AG10803 (cell line): ENCODE results near the gene ZBTB48.
"Not testable (repeated sequence)": the region's sequence is repeated elsewhere in the genome, so short reads cannot be mapped to it uniquely, and the experiment has no call there.

Experiments
- DNase-seq: peaks from one replicate; pipeline ENCODE4 v3.0.0; 2010; ENCODE audit warnings: low read depth
- H3K4me3 ChIP-seq: 2 replicates; pipeline ENCODE4 v1.5.1; 2011; ENCODE audit warnings: mild to moderate bottlenecking, low read length, control low read depth
- TF ChIP-seq, protein P1 (sequence below): conservative IDR thresholded peaks from 2 replicates; pipeline ENCODE4 v1.5.1; 2011; ENCODE audit warnings: mild to moderate bottlenecking, low read length, control low read depth, inconsistent platforms

The ZBTB48 gene

DNA sequence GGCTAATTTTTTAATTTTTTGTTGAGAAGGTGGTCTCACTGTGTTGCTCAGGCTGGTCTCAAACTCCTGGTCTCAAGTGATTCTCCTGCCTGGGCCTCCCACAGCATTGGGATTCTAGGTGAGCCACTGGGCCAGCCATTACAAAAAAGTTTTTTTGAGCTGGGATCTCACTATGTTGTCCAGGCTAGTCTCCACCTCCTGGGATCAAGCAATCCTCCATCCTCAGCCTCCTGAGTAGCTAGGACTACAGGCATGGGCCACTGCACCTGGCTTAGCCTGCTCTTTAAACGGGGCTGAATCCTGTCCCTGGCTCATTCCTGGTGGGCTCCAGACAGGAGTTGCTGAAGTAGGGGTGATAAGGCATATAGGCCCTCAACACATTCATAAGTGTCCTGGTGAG, 22.2 kb upstream of the ZBTB48 start:
- no peak for DNase-seq
- TF ChIP-seq, protein P1, sequence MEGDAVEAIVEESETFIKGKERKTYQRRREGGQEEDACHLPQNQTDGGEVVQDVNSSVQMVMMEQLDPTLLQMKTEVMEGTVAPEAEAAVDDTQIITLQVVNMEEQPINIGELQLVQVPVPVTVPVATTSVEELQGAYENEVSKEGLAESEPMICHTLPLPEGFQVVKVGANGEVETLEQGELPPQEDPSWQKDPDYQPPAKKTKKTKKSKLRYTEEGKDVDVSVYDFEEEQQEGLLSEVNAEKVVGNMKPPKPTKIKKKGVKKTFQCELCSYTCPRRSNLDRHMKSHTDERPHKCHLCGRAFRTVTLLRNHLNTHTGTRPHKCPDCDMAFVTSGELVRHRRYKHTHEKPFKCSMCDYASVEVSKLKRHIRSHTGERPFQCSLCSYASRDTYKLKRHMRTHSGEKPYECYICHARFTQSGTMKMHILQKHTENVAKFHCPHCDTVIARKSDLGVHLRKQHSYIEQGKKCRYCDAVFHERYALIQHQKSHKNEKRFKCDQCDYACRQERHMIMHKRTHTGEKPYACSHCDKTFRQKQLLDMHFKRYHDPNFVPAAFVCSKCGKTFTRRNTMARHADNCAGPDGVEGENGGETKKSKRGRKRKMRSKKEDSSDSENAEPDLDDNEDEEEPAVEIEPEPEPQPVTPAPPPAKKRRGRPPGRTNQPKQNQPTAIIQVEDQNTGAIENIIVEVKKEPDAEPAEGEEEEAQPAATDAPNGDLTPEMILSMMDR: no peak
- H3K4me3 ChIP-seq: no peak overlapping the region

DNA sequence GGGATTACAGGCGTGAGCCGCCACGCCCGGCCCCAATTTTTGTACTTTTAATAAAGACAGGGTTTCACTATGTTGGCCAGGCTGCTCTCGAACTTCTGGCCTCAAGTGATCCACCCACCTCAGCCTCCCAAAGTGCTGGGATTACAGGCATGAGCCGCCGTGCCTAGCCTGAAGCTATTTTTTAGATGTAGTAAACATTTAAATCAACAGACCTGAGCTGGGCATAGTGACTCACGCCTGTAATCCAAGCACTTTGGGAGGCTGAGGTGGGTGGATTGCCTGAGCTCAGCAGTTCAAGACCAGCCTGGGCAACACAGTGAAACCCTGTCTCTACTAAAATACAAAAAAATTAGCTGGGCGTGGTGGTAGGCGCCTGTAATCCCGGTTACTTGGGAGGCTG, 20.6 kb upstream of the ZBTB48 start:
- not testable (repeated sequence) for DNase-seq

DNA sequence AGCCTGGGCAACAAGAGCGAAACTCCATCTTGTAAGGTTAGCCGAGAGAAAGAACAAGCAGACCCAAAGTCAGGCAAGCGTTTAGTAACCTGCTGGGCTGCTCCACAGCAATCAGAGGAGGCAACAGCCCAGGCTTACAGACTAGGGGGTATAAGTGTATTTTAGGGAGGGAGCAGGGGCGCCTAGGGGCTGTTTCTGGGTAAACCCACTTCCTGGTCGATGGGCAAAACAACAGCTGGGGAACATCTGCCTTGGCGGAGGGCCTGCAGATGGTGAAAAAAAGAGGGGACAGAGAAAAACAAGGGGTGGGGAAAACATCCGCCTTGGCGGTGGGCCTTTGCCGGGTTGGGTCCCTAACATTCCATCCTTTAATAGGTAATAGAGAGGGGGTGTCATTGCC, 19.5 kb upstream of the ZBTB48 start:
- DNase-seq: no peak
- TF ChIP-seq, protein P1: no peak
- no peak overlapping the region for H3K4me3 ChIP-seq

More for the DNA sequence above, 20.6 kb upstream of the ZBTB48 start:
- H3K4me3 ChIP-seq: not testable (repeated sequence)

DNA sequence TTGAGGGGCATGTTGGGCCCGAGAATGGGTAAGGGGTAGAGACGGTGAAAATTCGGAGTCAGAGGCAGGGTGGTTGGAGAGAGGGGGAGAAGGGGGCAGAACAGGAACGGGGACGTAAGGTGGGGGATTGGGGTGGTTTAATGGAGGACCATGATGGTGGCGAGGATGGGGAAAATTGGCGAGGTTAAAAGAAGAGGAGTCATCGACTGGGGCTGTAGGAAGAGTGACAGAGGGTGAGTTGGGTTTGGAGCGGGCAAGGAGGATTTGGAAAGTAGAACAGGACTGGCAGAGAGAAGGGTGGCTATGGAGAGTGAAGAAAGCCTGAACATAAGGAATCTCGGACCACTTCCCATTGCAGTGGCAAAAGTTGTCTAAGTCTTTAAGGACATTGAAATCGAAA, 10.8 kb upstream of the ZBTB48 start:
- H3K4me3 ChIP-seq: no peak overlapping the region
- TF ChIP-seq, protein P1: no peak
- DNase-seq: no peak

DNA sequence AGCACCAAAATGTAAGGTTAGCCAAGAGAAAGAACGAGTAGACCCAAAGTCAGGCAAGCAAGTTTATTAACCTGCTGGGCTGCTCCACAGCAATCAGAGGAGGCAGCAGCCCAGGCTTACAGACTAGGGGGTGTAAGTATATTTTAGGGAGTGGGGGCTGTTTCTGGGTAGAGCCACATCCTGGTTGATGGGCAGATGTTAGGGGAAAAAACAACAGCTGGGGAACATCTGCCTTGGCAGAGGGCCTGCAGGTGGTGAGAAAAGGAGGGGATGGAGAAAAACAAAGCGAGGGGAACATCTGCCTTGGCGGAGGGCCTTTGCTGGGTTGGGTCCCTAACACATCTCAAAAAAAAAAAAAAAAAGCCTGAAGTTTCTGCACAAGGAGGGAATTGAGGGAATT, 9.7 kb upstream of the ZBTB48 start:
- no peak overlapping the region for H3K4me3 ChIP-seq
- TF ChIP-seq, protein P1: no peak
- DNase-seq: no peak

DNA sequence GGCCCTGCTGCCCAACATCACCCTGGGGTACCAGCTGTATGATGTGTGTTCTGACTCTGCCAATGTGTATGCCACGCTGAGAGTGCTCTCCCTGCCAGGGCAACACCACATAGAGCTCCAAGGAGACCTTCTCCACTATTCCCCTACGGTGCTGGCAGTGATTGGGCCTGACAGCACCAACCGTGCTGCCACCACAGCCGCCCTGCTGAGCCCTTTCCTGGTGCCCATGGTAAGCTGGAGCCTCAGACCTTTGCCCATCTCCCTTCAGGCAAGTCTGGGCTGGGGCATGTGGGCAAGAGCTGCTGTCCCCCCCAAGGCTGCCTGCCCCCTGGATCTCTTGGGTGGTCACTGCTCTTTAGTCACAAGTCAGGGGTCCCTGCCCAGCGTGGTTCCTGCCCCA, 8.8 kb upstream of the ZBTB48 start:
- no peak for DNase-seq
- H3K4me3 ChIP-seq: no peak overlapping the region
- TF ChIP-seq, protein P1: no peak

DNA sequence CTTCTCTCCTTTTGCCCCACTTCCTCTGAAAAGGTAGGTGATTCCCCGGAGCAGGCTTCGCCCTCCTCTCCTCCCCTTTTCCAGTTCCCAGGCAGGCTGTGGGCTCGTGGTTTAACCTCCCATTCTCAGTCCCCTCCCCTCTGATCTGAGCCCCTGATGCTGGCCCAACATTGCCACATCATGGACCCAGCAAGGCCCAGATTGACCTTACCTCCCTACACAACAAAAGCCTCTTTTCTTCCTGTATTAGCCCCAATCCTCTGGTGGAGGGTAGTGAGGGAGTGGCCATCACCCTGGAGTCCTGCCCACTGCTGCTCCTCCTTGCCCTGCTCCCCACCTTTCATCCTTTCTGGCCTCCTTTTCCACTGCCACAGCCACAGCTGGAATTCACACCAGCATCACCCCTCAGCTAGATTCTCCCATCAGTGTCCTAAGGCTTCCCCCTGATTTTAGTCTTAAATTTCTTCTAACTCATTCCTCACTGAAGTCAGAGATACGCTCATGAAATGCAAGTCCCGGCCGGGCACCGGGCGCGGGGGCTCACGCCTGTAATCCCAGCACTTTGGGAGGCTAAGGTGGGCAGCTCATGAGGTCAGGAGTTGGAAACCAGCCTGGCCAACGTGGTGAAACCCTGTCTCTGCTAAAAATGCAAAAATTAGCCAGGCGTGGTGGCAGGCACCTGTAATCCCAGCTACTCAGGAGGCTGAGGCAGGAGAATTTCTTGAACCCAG, 7.0 kb upstream of the ZBTB48 start:
- no peak overlapping the region for H3K4me3 ChIP-seq
- no peak for DNase-seq
- TF ChIP-seq, protein P1: no peak
